GM19043 (cell line): Measurements from ENCODE around the gene TACC2.
"Not testable (repeated sequence)": the region's sequence is repeated elsewhere in the genome, so short reads cannot be mapped to it uniquely, and the experiment has no call there.

Source experiments
- ATAC-seq: cut with Tn5 transposase; IDR thresholded peaks from one replicate; pipeline ENCODE4 v1.9.1; 2021; ENCODE audit warnings: low read depth; ENCODE audit not compliant: unreplicated experiment

TACC2 gene

DNA sequence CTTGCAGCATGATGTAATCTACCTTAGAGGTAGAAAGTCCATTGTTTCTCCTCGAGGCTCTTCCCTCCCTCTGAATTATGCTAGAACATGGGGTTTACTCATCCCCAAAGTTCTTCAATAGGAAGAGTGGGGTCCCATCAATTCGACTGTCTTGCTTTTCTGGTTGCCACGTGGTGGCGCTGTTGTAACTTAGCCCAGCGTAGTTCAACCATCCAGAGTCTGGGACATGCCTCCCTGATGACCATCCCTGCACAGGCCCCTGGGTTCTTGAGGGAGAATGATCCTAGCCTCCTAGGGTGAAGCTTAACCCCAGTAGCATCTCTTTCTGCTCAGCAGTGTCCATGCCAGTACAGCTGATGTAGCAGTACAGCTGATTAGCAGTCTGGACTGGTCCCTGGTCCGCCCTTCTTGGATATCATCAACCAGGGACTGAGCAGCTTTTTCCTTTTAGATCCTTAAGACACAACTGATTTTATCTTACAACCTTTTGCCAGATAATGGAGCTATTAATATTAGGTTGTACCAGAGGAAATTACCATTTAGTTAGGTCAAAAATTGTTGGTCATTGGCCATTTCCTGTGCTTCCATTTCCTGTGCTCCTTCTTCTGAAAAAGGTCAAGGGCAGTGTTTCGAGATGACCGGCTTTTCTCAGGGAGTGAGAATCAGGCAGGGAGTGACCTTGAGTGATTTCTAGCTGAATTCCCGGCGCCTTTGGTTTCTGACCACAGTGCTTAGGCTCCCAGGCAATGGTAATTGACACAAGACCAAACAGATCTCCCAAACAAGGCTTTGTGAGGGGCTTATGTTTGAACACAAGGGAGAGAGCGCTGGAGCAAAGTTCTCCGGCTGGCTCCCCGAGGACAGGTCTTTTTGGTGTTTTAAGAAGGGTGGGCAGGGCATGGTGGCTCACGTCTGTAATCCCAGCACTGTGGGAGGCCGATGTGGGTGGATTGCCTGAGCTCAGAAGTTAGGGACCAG lies 65.4 kb downstream of the TACC2 start:
- ATAC-seq = no peak

GRCh38 chr10:122055252-122055651 lies 66.3 kb downstream of the TACC2 start:
- no peak for ATAC-seq

DNA sequence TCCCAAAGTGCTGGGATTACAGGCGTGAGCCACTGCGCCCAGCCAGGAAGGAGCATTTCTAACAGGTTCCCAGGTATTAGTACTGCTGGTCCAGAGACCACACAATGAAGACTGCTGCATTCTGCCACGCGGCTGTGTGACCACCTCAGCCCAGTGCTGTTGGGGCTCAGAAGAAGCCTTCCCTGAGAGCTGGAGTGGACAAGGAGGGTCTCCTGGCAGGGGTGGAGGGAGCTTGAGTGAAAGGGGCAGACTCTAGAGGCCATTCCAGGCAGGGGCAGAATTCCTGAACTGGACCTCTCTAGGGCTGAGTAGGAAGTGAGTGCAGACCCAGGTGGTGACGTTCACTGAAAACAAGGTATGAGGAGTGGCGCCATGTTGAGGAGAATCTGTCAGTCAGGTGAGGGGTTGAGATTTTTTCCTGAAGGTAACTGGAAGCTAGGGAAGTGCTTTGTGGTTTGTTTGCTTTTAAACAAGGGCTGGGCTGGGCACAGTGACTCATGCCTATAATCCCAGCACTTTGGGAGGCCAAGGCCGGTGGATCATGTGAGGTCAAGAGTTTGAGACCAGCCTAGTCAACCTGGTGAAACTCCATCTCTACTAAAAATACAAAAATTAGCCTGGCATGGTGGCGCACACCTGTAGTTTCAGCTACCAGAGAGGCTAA lies 67.6 kb downstream of the TACC2 start:
- ATAC-seq = no peak

GRCh38 chr10:122057841-122058413 lies 69.0 kb downstream of the TACC2 start:
- ATAC-seq = no peak

DNA sequence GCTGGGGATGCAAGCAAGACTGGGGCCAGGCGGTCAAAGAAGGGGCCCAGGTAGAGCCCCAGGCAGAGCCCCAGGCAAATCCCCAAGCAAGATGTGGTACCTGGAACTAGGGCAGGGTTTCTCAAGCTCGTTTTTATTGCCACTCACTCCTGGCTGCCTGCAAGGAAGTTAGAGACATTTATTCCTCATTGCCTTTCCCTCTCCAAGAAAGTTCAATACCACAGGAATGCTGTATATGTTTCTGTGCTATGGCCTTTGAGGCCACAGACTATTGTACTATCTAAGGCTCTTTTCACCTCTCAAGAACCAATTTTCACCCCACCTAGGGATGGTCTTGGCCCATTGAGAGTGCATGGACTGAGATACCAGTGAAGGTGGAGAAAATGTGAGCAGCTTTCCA lies 71.3 kb downstream of the TACC2 start:
- ATAC-seq = no peak

- no peak for ATAC-seq
Observed at GRCh38 chr10:122062831-122063674, 74.1 kb downstream of the TACC2 start.

DNA sequence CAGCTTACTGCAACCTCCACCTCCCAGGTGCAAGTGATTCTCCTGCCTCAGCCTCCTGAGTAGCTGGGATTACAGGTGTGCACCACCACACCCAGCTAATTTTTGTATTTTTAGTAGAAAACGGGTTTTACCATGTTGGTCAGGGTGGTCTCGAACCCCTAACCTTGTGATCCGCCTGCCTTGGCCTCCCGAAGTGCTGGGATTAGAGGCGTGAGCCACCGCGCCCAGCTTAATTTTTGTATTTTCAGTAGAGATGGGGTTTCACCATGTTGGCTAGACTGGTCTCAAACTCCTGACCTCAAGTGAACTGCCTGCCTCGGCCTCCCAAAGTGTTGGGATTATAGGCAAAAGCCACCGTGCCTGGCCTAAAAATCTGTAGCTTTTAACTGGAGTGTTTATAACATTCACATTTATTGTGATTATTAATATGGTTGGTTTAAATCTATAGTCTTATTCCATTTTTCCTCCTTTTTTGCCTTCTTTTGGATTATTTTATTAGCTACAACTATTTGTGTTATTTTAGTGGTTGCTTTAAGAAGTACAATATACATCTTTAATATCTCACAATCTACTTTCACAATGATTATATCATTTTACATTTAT lies 77.5 kb downstream of the TACC2 start:
- ATAC-seq = not testable (repeated sequence)

DNA sequence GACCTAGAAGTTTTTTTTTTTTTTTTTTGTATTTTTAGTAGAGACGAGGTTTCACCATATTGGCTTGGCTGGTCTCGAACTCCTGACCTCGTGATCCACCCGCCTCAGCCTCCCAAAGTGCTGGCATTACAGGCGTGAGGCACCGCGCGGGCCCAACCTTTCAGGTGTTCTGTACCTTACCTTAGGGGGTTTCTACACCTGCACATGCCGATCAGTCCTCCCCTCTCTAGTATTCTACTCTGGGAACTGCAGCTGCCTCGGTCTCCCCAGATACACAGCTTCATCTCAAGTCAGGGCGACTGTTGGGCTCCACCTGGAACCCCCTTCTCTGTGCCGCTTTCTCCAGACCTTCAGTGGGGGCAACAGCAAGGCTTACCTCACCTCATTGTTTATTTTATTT lies 79.9 kb downstream of the TACC2 start:
- no peak for ATAC-seq

GRCh38 chr10:122072491-122072890 lies 83.5 kb downstream of the TACC2 start:
- no peak for ATAC-seq

- ATAC-seq = no peak
Observed at GRCh38 chr10:122073508-122073907, 84.5 kb downstream of the TACC2 start.

GRCh38 chr10:122075171-122075570 lies 86.2 kb downstream of the TACC2 start:
- no peak for ATAC-seq

DNA sequence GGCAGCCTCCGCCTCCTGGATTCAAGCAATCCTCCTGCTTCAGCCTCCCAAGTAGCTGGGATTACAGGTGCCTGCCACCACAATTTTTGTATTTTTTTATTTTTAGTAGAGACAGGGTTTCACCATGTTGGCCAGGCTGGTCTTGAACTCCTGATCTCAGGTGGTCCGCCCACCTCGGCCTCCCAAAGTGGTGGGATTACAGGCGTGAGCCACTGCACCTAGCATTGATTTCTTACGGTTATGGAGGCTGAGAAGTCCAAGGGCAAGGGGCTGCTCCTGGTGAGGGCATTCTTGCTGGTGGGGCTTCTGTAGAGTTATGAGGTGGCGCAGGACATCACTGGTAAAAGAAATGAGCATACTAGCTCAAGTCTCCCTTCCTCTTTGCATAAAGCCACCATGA lies 86.9 kb downstream of the TACC2 start:
- ATAC-seq = not testable (repeated sequence)

GRCh38 chr10:122077311-122077875 lies 88.4 kb downstream of the TACC2 start:
- ATAC-seq = no peak

GRCh38 chr10:122078326-122078725 lies 89.4 kb downstream of the TACC2 start:
- ATAC-seq = no peak

GRCh38 chr10:122078965-122079795 lies 90.2 kb downstream of the TACC2 start:
- ATAC-seq = no peak

DNA sequence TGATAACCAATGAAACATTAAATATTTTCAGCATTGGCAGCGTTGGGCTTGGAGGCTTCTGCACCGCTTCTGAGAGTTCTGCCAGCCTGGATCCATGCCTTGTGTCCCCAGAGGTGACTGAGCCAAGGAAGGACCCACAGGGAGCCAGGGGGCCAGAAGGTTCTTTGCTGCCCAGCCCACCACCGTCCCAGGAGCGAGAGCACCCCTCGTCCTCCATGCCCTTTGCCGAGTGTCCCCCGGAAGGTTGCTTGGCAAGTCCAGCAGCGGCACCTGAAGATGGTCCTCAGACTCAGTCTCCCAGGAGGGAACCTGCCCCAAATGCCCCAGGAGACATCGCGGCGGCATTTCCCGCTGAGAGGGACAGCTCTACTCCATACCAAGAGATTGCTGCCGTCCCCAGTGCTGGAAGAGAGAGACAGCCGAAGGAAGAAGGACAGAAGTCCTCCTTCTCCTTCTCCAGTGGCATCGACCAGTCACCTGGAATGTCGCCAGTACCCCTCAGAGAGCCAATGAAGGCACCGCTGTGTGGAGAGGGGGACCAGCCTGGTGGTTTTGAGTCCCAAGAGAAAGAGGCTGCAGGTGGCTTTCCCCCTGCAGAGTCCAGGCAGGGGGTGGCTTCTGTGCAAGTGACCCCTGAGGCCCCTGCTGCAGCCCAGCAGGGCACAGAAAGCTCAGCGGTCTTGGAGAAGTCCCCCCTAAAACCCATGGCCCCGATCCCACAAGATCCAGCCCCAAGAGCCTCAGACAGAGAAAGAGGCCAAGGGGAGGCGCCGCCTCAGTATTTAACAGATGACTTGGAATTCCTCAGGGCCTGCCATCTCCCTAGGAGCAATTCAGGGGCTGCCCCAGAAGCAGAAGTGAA lies 93.9 kb downstream of the TACC2 start:
- no peak for ATAC-seq

DNA sequence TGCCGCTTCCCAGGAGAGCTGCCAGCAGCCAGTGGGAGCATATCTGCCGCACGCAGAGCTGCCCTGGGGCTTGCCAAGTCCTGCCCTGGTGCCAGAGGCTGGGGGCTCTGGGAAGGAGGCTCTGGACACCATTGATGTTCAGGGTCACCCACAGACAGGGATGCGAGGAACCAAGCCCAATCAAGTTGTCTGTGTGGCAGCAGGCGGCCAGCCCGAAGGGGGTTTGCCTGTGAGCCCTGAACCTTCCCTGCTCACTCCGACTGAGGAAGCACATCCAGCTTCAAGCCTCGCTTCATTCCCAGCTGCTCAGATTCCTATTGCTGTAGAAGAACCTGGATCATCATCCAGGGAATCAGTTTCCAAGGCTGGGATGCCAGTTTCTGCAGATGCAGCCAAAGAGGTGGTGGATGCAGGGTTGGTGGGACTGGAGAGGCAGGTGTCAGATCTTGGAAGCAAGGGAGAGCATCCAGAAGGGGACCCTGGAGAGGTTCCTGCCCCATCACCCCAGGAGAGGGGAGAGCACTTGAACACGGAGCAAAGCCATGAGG lies 94.6 kb downstream of the TACC2 start:
- ATAC-seq = no peak
